ENCODE data around the gene ECI1.
"Not testable (repeated sequence)": the region's sequence is repeated elsewhere in the genome, so short reads cannot be mapped to it uniquely, and the experiment has no call there.

DNA sequence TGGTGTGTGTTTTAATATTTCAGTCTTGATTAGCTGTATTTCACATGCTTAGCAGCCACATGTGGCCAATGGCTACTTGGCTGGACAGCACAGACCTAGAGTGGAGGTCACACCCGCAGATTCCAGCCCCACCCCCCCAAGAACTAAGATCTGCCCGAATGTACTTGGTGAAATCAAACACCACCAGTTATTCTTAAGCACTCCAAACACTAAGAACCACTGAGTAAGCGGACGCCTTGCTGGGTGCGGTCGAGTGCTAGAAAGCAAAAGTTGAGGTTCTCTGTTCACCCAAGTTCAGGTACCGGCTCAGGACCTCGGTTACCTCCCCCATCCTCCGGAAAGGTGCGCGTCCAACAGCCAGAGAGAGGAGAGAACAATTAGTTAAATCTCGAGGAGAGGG is 15.5 kb upstream of the ECI1 start:
- TF ChIP-seq EZH2 (IDR thresholded peaks at IDR 0.05; ENCODE audit: borderline replicate concordance): not testable (repeated sequence)
- TF ChIP-seq, protein P1, sequence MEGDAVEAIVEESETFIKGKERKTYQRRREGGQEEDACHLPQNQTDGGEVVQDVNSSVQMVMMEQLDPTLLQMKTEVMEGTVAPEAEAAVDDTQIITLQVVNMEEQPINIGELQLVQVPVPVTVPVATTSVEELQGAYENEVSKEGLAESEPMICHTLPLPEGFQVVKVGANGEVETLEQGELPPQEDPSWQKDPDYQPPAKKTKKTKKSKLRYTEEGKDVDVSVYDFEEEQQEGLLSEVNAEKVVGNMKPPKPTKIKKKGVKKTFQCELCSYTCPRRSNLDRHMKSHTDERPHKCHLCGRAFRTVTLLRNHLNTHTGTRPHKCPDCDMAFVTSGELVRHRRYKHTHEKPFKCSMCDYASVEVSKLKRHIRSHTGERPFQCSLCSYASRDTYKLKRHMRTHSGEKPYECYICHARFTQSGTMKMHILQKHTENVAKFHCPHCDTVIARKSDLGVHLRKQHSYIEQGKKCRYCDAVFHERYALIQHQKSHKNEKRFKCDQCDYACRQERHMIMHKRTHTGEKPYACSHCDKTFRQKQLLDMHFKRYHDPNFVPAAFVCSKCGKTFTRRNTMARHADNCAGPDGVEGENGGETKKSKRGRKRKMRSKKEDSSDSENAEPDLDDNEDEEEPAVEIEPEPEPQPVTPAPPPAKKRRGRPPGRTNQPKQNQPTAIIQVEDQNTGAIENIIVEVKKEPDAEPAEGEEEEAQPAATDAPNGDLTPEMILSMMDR (IDR thresholded peaks at IDR 0.05; ENCODE audit: poor library complexity): not testable (repeated sequence)

All from hepatocyte (in vitro differentiated cells).